Measurements from ENCODE around the gene SLC22A3. TPM values are rescaled to one million over a fixed set of nuclear protein-coding genes. Genes with fewer than 3 reads are reported as not detected.
A peak's percentile ranks its signal among the peaks of the same experiment; 100 is the strongest.

SLC22A3 gene
- total RNA-seq, 2 donors from 2014 or later = 2.1 to 5.2 TPM

- no peak for DNase-seq
- no peak for ATAC-seq
- intact Hi-C loops (cut with DNase I) = no loop called here
Measured at GRCh38 chr6:160331753-160332152, 16.4 kb upstream of the SLC22A3 start.

GRCh38 chr6:160333101-160333500 lies 15.1 kb upstream of the SLC22A3 start:
- intact Hi-C loops (cut with DNase I) = no loop called here
- DNase-seq (no peak), ATAC-seq (no peak)

- DNase-seq (no peak), ATAC-seq (no peak)
- intact Hi-C loops (cut with DNase I) = no loop called here
Measured at GRCh38 chr6:160333841-160334240, 14.3 kb upstream of the SLC22A3 start.

- DNase-seq (no peak), ATAC-seq (no peak)
- intact Hi-C loops (cut with DNase I) = no loop called here
Measured at GRCh38 chr6:160336200-160336599, 12.0 kb upstream of the SLC22A3 start.

- intact Hi-C loops (cut with DNase I) = no loop called here
- ATAC-seq = no peak
- DNase-seq = no peak
Measured at GRCh38 chr6:160337301-160337700, 10.9 kb upstream of the SLC22A3 start.

- DNase-seq = no peak
- intact Hi-C loops (cut with DNase I) = no loop called here
- ATAC-seq = no peak
Measured at GRCh38 chr6:160337991-160338390, 10.2 kb upstream of the SLC22A3 start.

- no peak for ATAC-seq
- no peak for DNase-seq
- intact Hi-C loops (cut with DNase I) = no loop called here
Measured at GRCh38 chr6:160343144-160343543, 5.0 kb upstream of the SLC22A3 start.

GRCh38 chr6:160344271-160344670 lies 3.9 kb upstream of the SLC22A3 start:
- no peak for ATAC-seq
- intact Hi-C loops (cut with DNase I) = no loop called here

GRCh38 chr6:160347259-160348222 lies 637 bp upstream of the SLC22A3 start:
- intact Hi-C loops (cut with DNase I) = no loop called here
- DNase-seq = no peak
- ATAC-seq = peak; percentile 9 to 46

More at GRCh38 chr6:160344271-160344670, 3.9 kb upstream of the SLC22A3 start:
- no peak for DNase-seq

- intact Hi-C loops (cut with DNase I) = no loop called here
- ATAC-seq (peak in 1 of 2 donors; percentile 16), DNase-seq (no peak)
Measured at GRCh38 chr6:160349020-160349441, 853 bp downstream of the SLC22A3 start.

GRCh38 chr6:160349814-160350350 lies 1.7 kb downstream of the SLC22A3 start:
- DNase-seq (no peak), ATAC-seq (no peak)
- intact Hi-C loops (cut with DNase I) = no loop called here

- intact Hi-C loops (cut with DNase I) = no loop called here
- DNase-seq (no peak), ATAC-seq (no peak)
Measured at GRCh38 chr6:160353950-160354496, 5.8 kb downstream of the SLC22A3 start.

GRCh38 chr6:160355001-160355400 lies 6.8 kb downstream of the SLC22A3 start:
- intact Hi-C loops (cut with DNase I) = no loop called here
- DNase-seq (no peak), ATAC-seq (no peak)

- peak in 1 of 2 donors; percentile 85 for ATAC-seq
- intact Hi-C loops (cut with DNase I) = no loop called here
- no peak for DNase-seq
Measured at GRCh38 chr6:160356074-160356744, 8.0 kb downstream of the SLC22A3 start.

- intact Hi-C loops (cut with DNase I) = no loop called here
- ATAC-seq = no peak
Measured at GRCh38 chr6:160357088-160357487, 8.9 kb downstream of the SLC22A3 start.

GRCh38 chr6:160358225-160359119 lies 10.3 kb downstream of the SLC22A3 start:
- ATAC-seq = peak in 1 of 2 donors; percentile 23
- intact Hi-C loops (cut with DNase I) = no loop called here
- no peak for DNase-seq

More at GRCh38 chr6:160357088-160357487, 8.9 kb downstream of the SLC22A3 start:
- no peak for DNase-seq

- ATAC-seq (no peak), DNase-seq (no peak)
- intact Hi-C loops (cut with DNase I) = no loop called here
Measured at GRCh38 chr6:160360955-160361354, 12.8 kb downstream of the SLC22A3 start.

GRCh38 chr6:160362556-160362955 lies 14.4 kb downstream of the SLC22A3 start:
- ATAC-seq (no peak), DNase-seq (no peak)
- intact Hi-C loops (cut with DNase I) = no loop called here
